Mesothelial cell of epicardium (in vitro differentiated cells): ENCODE results near the gene ITGA11. TPM values are rescaled to one million over a fixed set of nuclear protein-coding genes. Genes with fewer than 3 reads are reported as not detected.

Experiments used
- DNase-seq, 2 experiments: peaks; one replicate each; pipeline ENCODE4 v3.0.0; 2021; ENCODE audit warnings: low spot score in 2 of 2; ENCODE audit not compliant: unreplicated experiment in 2 of 2
- H3K27ac Mint-ChIP-seq: 2 replicates; pipeline ENCODE4 v1.8.0; 2021; ENCODE audit warnings: mixed read lengths
- H3K27me3 Mint-ChIP-seq: 2 replicates; pipeline ENCODE4 v1.8.0; 2021; ENCODE audit warnings: low read depth, mixed read lengths
- H3K36me3 Mint-ChIP-seq: 2 replicates; pipeline ENCODE4 v1.8.0; 2021; ENCODE audit warnings: mixed read lengths
- H3K4me1 Mint-ChIP-seq: 2 replicates; pipeline ENCODE4 v1.8.0; 2021; ENCODE audit warnings: mixed read lengths
- H3K4me3 Mint-ChIP-seq: 2 replicates; pipeline ENCODE4 v1.8.0; 2021; ENCODE audit warnings: mild to moderate bottlenecking, moderate library complexity, mixed read lengths
- H3K9me3 Mint-ChIP-seq: 2 replicates; pipeline ENCODE4 v1.8.0; 2021; ENCODE audit warnings: mixed read lengths
- CTCF ChIP-seq: fragments of 200-600 bp; sonication (generic); IDR thresholded peaks from one replicate; pipeline ENCODE4 v1.5.0; 2021; ENCODE audit warnings: antibody characterized with exemption; ENCODE audit not compliant: unreplicated experiment
- total RNA-seq: library from RNA; stranded (reverse); gene quantifications from 3 replicates; pipeline ENCODE4 v1.2.1, GENCODE V29; 2021

Gene ITGA11
- total RNA-seq, 1 donor from 2014 or later = 3.5 TPM

- H3K4me3 Mint-ChIP-seq = no peak overlapping the region
- peaks cover 16% of the 10 kb centered on the region for H3K27me3 Mint-ChIP-seq
- TF ChIP-seq CTCF = no peak
- H3K4me1 Mint-ChIP-seq = peaks cover 12% of the 10 kb centered on the region
- H3K27ac Mint-ChIP-seq = no peak overlapping the region
- DNase-seq = peak in 1 of 2 experiments; percentile 35
- H3K9me3 Mint-ChIP-seq = peaks cover 32% of the 10 kb centered on the region
- no peaks in the 10 kb centered on the region for H3K36me3 Mint-ChIP-seq
Observed at GRCh38 chr15:68389936-68390817, 41.8 kb downstream of the ITGA11 start.

GRCh38 chr15:68389041-68389930, 42.7 kb downstream of the ITGA11 start:
- Mint-ChIP-seq H3K27me3 (peaks cover 10% of the 10 kb centered on the region), H3K4me1 (peaks cover 15% of the 10 kb centered on the region), H3K9me3 (peaks cover 24% of the 10 kb centered on the region), H3K4me3 (no peak overlapping the region), H3K36me3 (no peaks in the 10 kb centered on the region), H3K27ac (no peak overlapping the region)
- DNase-seq = peak in 1 of 2 experiments; percentile 28
- TF ChIP-seq CTCF = no peak

- no peak for TF ChIP-seq CTCF
- peaks cover 17% of the 10 kb centered on the region for H3K4me1 Mint-ChIP-seq
- H3K36me3 Mint-ChIP-seq = no peaks in the 10 kb centered on the region
- peak in 1 of 2 experiments; percentile 31 for DNase-seq
- H3K27ac Mint-ChIP-seq = no peak overlapping the region
- H3K27me3 Mint-ChIP-seq = peaks cover 6% of the 10 kb centered on the region
- H3K4me3 Mint-ChIP-seq = no peak overlapping the region
- peaks cover 10% of the 10 kb centered on the region for H3K9me3 Mint-ChIP-seq
Observed at GRCh38 chr15:68387381-68388143, 44.4 kb downstream of the ITGA11 start.

GRCh38 chr15:68386587-68387288, 45.2 kb downstream of the ITGA11 start:
- Mint-ChIP-seq H3K4me3 (no peak overlapping the region), H3K9me3 (peaks cover 4% of the 10 kb centered on the region), H3K27ac (no peak overlapping the region), H3K27me3 (peaks cover 4% of the 10 kb centered on the region), H3K36me3 (no peaks in the 10 kb centered on the region), H3K4me1 (peaks cover 17% of the 10 kb centered on the region)
- DNase-seq = peak in 1 of 2 experiments; percentile 16
- no peak for TF ChIP-seq CTCF
